HG03175 (cell line): ENCODE measurements around the gene PXDN.

Experiments
- ATAC-seq: cut with Tn5 transposase; IDR thresholded peaks from one replicate; pipeline ENCODE4 v1.9.1; 2021; ENCODE audit warnings: mild to moderate bottlenecking, moderate library complexity; ENCODE audit not compliant: unreplicated experiment

Gene PXDN

GRCh38 chr2:1621041-1621440, 123.3 kb downstream of the PXDN start:
- ATAC-seq = no peak

- no peak for ATAC-seq
Observed at GRCh38 chr2:1620081-1620480, 124.2 kb downstream of the PXDN start.

- ATAC-seq = no peak
Observed at GRCh38 chr2:1619556-1619955, 124.8 kb downstream of the PXDN start.

GRCh38 chr2:1618974-1619373, 125.3 kb downstream of the PXDN start:
- ATAC-seq = no peak

GRCh38 chr2:1618191-1618961, 125.9 kb downstream of the PXDN start:
- ATAC-seq = no peak

- no peak for ATAC-seq
Observed at GRCh38 chr2:1617425-1618021, 126.8 kb downstream of the PXDN start.

GRCh38 chr2:1614564-1614963, 129.8 kb downstream of the PXDN start:
- no peak for ATAC-seq

- no peak for ATAC-seq
Observed at GRCh38 chr2:1613731-1614354, 130.5 kb downstream of the PXDN start.

- no peak for ATAC-seq
Observed at GRCh38 chr2:1613078-1613445, 131.3 kb downstream of the PXDN start.

- no peak for ATAC-seq
Observed at GRCh38 chr2:1612391-1613077, 131.8 kb downstream of the PXDN start.

GRCh38 chr2:1611886-1612285, 132.4 kb downstream of the PXDN start:
- no peak for ATAC-seq

- no peak for ATAC-seq
Observed at GRCh38 chr2:1610096-1610485, 134.2 kb downstream of the PXDN start.

- ATAC-seq = no peak
Observed at GRCh38 chr2:1609485-1610095, 134.7 kb downstream of the PXDN start.

- ATAC-seq = no peak
Observed at GRCh38 chr2:1609040-1609439, 135.3 kb downstream of the PXDN start.

- ATAC-seq = no peak
Observed at GRCh38 chr2:1607971-1608688, 136.2 kb downstream of the PXDN start.

GRCh38 chr2:1607236-1607920, 136.9 kb downstream of the PXDN start:
- ATAC-seq = no peak

GRCh38 chr2:1606421-1607235, 137.7 kb downstream of the PXDN start:
- ATAC-seq = no peak

- ATAC-seq = no peak
Observed at GRCh38 chr2:1606046-1606400, 138.3 kb downstream of the PXDN start.
